Stimulated activated memory B cell treated with anti-CD40 and anti-IgM and Interleukin-4, amounts not matched to agents 10 μg/mL and 1 μg/mL and 100 μg/mL, for 72 hours (primary cell): ENCODE measurements around the gene ASCL2.
"Not testable (repeated sequence)": the region's sequence is repeated elsewhere in the genome, so short reads cannot be mapped to it uniquely, and the experiment has no call there.

Source experiments
- ATAC-seq: fragments of 150-1000 bp; cut with Tn5 transposase; 2 replicates; pipeline ENCODE4 v1.10.0; 2021
- H3K27ac Mint-ChIP-seq: one replicate; pipeline ENCODE4 v1.8.0; 2022; ENCODE audit warnings: mild to moderate bottlenecking, mixed read lengths
- H3K27me3 Mint-ChIP-seq: one replicate; pipeline ENCODE4 v1.8.0; 2022; ENCODE audit warnings: mixed read lengths
- H3K36me3 Mint-ChIP-seq: one replicate; pipeline ENCODE4 v1.8.0; 2022; ENCODE audit warnings: mixed read lengths
- H3K4me1 Mint-ChIP-seq: one replicate; pipeline ENCODE4 v1.8.0; 2022; ENCODE audit warnings: mixed read lengths
- H3K4me3 Mint-ChIP-seq: one replicate; pipeline ENCODE4 v1.8.0; 2022; ENCODE audit warnings: mild to moderate bottlenecking, moderate library complexity, mixed read lengths
- H3K9me3 Mint-ChIP-seq: one replicate; pipeline ENCODE4 v1.8.0; 2022; ENCODE audit warnings: mixed read lengths

The ASCL2 gene

DNA sequence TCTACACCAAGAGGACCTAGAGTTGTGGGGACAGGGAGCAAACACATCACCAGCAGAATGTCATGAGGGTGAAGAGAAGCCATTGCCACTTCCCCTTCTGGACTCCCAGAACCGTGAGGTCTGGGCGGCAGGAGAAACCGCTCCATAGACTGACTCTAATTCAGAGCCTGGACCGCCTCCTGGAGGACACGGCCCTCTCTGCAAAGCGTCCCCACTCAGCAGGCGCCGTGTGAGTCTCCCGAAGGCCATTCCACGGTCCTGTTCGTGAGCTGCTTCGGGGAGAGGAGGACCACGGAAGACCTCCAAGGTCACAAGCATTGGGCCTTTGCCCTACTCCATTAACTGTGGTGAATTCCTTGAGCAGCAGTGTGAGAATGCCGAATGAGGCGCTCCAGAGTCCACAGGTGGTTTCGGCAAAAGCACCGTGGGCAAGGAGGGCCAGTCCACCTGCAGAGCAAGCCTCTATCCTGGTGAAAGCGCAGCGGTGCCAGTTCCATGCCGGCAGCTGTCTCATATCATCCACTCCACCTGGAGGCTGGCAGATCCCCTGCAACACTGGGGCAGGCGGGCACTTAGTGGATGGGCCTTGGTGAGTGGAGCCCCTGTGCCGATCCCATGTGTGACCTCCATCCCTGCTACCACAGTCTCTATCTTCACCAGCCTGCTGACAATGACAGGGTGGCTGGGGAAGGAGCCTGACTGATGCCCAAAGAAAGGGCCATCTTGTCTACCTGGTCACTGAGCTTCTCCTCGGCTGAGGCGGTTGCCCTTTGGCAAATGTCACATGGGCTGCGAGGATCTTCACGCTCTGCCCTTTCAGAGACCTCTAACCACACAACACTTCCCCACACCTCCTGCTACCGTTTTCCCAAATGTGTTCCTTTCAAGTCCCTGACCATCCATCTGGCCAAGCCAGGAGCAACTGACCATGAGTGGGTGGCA, 23.9 kb upstream of the ASCL2 start:
- Mint-ChIP-seq H3K27me3 (peaks cover 23% of the 10 kb centered on the region), H3K4me1 (peaks cover 1% of the 10 kb centered on the region), H3K4me3 (no peak overlapping the region), H3K27ac (no peak overlapping the region), H3K9me3 (no peaks in the 10 kb centered on the region), H3K36me3 (no peaks in the 10 kb centered on the region)
- ATAC-seq: no peak

DNA sequence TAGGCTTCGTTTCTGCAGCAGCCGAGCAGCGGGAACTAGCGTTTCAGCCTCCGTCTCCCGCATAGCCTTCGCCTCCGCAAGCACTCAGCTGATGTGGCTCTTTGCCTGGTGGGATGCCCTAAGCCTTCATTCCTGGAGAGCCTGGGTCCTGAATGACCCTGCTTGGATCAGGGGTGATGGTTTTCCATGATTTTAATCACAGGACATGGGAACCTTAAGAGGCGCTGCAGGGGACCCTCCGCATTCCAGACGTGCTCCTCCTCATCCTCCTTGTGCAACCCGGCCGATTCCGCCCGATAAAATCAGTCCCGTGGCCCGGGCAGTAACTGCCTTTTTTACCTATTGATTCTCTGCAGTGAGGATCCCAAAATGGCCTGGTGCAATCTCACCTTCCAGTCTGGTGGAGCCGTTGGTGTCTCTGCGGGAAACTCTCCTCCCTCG, 23.2 kb upstream of the ASCL2 start:
- H3K27ac Mint-ChIP-seq: no peak overlapping the region
- no peaks in the 10 kb centered on the region for H3K36me3 Mint-ChIP-seq
- H3K27me3 Mint-ChIP-seq: peaks cover 30% of the 10 kb centered on the region
- H3K9me3 Mint-ChIP-seq: no peaks in the 10 kb centered on the region
- no peak for ATAC-seq
- no peaks in the 10 kb centered on the region for H3K4me1 Mint-ChIP-seq
- no peak overlapping the region for H3K4me3 Mint-ChIP-seq

DNA sequence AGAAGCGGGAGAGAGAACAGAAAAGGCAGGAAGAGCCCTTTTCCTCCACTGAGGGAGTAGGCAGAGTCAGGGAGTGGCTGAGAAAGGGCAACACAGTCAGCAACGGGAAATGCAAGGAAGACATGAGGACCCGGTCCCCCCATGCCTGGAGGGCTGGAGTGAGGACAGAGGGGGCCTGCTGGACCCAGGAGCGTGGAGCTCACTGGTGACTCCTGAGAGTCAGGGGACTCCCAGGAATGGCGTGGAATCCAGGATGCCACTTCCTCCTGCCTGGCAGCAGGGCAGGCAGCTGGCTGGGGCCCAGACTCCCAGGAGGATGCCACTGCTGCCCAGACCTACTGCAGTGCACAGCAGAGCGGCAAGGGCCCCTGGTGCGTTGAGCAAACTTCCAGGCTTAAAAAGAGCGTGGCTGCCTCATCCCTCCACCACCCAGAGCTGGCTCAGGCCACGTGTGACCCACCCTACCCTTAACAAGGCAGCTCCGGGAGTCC, 20.0 kb upstream of the ASCL2 start:
- Mint-ChIP-seq H3K27me3 (peaks cover 58% of the 10 kb centered on the region), H3K4me1 (no peaks in the 10 kb centered on the region), H3K27ac (no peak overlapping the region), H3K9me3 (no peaks in the 10 kb centered on the region), H3K36me3 (no peaks in the 10 kb centered on the region), H3K4me3 (no peak overlapping the region)
- ATAC-seq: no peak

DNA sequence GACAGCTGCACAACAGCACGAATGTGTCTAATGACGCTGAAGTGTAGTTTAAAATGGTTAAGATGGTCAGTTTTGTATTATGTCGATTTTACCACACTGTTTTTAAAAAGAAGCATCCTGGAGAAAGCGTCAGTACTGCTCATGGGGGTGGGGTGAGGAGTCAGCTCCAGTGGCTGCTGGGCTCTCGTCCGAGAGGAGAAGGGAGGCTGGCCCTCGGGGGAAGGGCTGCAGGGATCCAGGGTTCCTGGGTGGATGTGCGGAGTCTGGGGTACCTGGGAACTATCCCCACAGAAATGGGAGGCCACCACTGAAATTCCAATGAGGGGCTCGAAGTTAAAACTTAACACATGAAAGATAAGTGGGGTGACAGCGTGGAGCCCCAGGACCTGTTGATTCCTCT, 19.5 kb upstream of the ASCL2 start:
- no peak for ATAC-seq
- H3K4me3 Mint-ChIP-seq: no peak overlapping the region
- no peaks in the 10 kb centered on the region for H3K4me1 Mint-ChIP-seq
- H3K9me3 Mint-ChIP-seq: no peaks in the 10 kb centered on the region
- H3K27me3 Mint-ChIP-seq: peaks cover 64% of the 10 kb centered on the region
- no peak overlapping the region for H3K27ac Mint-ChIP-seq
- H3K36me3 Mint-ChIP-seq: no peaks in the 10 kb centered on the region

DNA sequence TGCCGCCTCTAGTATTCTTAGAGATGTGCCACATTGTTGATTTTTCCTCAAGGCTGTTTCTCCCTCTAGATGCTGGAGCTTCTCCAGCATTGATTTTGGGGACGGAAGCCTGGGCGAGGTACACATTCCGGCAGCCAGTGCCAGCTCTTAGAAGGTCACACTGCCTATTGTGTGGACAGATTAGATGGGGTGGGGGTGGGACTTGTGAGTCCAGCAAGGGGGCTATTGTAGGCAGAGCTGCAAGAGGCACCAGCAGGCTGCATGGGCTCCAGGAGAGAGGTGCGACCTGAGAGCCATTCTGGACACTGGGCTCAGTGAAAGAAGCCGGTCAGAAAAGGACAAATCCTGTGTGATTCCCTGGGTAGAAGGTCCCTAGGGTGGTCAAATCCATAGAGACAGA, 19.0 kb upstream of the ASCL2 start:
- no peaks in the 10 kb centered on the region for H3K36me3 Mint-ChIP-seq
- no peak overlapping the region for H3K4me3 Mint-ChIP-seq
- H3K27me3 Mint-ChIP-seq: peaks cover 69% of the 10 kb centered on the region
- H3K27ac Mint-ChIP-seq: no peak overlapping the region
- no peaks in the 10 kb centered on the region for H3K9me3 Mint-ChIP-seq
- no peaks in the 10 kb centered on the region for H3K4me1 Mint-ChIP-seq
- no peak for ATAC-seq

DNA sequence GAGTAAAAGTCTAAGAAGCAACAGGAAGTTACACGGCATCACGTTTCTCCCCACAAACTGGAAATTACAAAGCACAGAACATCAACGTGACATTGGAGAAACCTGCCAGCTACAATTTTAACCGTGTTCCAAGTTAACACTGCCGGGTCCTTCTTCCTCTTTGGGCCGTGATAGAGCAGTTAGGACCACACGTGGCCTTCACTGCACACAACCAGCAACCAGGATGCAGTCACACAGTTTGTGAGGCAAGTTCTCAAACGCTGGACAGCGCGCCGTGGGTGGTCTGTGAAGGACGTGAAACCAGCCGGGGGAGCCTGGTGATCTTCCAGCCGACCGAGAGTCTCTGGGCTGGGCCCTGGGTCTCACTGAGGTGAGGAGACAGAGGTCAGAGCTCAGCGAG, 16.7 kb upstream of the ASCL2 start:
- no peaks in the 10 kb centered on the region for H3K4me1 Mint-ChIP-seq
- ATAC-seq: no peak
- peaks cover 64% of the 10 kb centered on the region for H3K27me3 Mint-ChIP-seq
- H3K27ac Mint-ChIP-seq: no peak overlapping the region
- no peak overlapping the region for H3K4me3 Mint-ChIP-seq
- H3K36me3 Mint-ChIP-seq: no peaks in the 10 kb centered on the region
- peaks cover 3% of the 10 kb centered on the region for H3K9me3 Mint-ChIP-seq

DNA sequence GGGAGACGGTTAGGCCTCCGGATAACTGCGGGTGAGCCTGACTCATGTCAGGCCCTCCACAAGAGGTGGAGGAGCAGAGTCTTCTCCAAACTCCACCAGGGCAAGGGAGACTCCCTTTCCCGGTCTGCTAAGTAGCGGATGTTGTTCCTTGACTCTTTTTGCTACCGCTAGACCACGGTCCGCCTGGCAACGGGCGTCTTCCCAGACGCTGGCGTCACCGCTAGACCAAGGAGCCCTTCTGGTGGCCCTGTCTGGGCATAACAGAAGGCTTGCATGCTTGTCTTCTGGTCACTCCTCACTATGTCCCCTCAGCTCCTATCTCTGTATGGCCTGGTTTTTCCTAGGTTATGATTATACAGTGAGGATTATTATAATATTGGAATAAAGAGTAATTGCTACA, 16.0 kb upstream of the ASCL2 start:
- not testable (repeated sequence) for H3K4me3 Mint-ChIP-seq, H3K27ac Mint-ChIP-seq, H3K4me1 Mint-ChIP-seq, ATAC-seq, H3K36me3 Mint-ChIP-seq, H3K9me3 Mint-ChIP-seq
- H3K27me3 Mint-ChIP-seq: peaks cover 62% of the 10 kb centered on the region

DNA sequence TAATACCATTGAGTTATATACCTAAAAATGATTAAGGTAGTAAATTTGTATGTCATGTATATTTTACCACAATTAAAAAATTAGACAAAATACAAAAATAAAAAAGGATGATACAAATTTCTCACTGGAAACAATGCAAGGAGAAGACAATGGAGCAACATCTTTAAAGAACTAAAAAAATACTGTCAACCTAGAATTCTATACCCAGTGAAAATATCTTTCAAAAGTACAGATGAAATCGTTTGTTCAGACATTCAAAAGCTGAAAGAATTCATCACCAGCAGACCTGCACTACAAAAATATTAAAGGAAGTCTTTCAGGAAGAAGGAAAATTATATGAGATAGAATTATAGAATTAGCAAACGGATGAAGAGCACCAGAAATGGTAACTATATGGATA, 9.8 kb upstream of the ASCL2 start:
- H3K27ac Mint-ChIP-seq: no peak overlapping the region
- peaks cover 44% of the 10 kb centered on the region for H3K27me3 Mint-ChIP-seq
- H3K36me3 Mint-ChIP-seq: peaks cover 5% of the 10 kb centered on the region
- ATAC-seq: no peak
- no peaks in the 10 kb centered on the region for H3K4me1 Mint-ChIP-seq
- peaks cover 8% of the 10 kb centered on the region for H3K9me3 Mint-ChIP-seq
- no peak overlapping the region for H3K4me3 Mint-ChIP-seq

DNA sequence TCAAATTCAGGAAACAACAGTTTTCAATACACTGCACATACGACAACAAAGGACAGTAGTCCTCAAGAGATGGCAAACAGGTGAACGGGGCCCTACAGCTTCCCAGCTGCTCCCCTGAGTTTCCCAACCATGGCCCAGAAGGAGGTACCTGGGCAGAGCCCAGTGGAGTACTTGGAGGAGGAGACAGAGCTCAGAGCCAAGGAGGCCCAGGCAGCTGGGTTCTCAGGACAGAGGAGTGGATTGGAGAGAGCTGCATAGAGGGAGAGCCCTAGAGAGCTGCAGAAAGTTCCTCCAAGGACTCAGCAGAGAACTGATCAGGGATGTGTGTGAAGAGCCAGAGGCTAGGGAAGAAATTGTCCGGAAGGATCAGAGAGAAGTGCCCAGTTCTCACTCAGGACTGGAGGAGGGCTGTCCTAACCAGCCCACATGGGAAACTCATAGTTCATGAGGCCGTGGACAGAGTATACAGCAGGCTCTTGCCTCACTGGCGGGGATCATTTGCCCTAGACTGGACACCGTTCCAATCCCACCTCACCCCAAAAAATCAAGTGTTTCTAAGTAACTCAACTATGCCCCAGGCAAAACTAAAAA, 7.6 kb upstream of the ASCL2 start:
- no peaks in the 10 kb centered on the region for H3K4me1 Mint-ChIP-seq
- ATAC-seq: no peak
- no peak overlapping the region for H3K27ac Mint-ChIP-seq
- H3K27me3 Mint-ChIP-seq: peaks cover 51% of the 10 kb centered on the region
- H3K36me3 Mint-ChIP-seq: peaks cover 5% of the 10 kb centered on the region
- H3K9me3 Mint-ChIP-seq: peaks cover 8% of the 10 kb centered on the region
- no peak overlapping the region for H3K4me3 Mint-ChIP-seq

DNA sequence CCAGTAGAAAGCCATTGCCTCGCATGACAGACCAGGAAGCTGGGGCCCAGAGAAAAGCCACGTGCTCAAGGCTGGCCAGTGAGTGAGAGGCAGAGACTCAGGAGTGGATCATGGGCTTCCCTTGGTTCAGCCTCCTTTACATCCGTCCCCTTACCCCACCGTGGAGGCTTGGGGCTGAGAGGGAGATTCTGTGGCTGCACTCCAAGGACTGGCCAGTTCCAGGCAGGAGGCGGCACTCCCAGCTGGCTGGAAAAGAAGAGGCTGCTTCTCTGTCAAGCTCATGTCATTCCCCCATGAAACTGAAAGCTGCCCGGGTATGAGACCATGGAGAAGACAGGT, 6.6 kb upstream of the ASCL2 start:
- Mint-ChIP-seq H3K9me3 (peaks cover 4% of the 10 kb centered on the region), H3K27me3 (peaks cover 62% of the 10 kb centered on the region), H3K36me3 (peaks cover 5% of the 10 kb centered on the region), H3K4me3 (no peak overlapping the region), H3K4me1 (no peaks in the 10 kb centered on the region), H3K27ac (no peak overlapping the region)
- no peak for ATAC-seq

DNA sequence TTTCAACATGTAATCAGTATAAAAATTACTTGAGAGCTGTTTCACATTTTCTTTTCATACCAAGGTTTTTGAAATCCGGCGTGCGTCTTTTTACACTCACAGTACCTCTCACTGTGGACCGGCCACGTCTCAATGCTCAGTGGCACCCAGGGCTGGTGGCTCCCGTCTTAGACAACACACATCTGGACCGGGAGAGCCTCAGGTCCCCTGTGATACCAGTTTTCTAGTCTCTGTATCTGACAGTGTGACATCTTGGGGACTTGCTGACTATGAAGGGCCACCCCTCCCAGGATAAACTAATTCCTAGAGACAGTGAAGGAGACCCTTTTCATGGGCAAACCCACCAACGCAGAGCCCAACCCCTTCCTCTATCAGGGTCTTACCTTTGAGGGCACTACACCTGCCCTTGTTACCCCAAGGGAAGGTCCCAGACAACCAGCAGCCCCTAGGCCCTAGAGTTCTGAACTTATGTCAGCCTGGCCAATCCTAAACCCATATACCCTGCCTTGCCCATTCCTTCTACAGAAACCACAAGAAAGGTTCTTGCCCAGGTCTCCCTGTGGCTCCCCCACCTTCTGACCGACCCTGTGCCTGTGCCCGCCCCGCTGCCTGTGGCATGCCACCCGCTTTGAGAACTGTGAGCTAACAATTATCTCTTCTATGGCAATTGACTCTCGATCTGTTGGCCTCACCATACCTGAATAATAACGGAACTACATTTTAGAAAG, 6.1 kb upstream of the ASCL2 start:
- ATAC-seq: no peak
- H3K36me3 Mint-ChIP-seq: peaks cover 5% of the 10 kb centered on the region
- no peak overlapping the region for H3K4me3 Mint-ChIP-seq
- H3K27me3 Mint-ChIP-seq: peaks cover 67% of the 10 kb centered on the region
- H3K9me3 Mint-ChIP-seq: peaks cover 4% of the 10 kb centered on the region
- peaks cover 4% of the 10 kb centered on the region for H3K4me1 Mint-ChIP-seq
- no peak overlapping the region for H3K27ac Mint-ChIP-seq

DNA sequence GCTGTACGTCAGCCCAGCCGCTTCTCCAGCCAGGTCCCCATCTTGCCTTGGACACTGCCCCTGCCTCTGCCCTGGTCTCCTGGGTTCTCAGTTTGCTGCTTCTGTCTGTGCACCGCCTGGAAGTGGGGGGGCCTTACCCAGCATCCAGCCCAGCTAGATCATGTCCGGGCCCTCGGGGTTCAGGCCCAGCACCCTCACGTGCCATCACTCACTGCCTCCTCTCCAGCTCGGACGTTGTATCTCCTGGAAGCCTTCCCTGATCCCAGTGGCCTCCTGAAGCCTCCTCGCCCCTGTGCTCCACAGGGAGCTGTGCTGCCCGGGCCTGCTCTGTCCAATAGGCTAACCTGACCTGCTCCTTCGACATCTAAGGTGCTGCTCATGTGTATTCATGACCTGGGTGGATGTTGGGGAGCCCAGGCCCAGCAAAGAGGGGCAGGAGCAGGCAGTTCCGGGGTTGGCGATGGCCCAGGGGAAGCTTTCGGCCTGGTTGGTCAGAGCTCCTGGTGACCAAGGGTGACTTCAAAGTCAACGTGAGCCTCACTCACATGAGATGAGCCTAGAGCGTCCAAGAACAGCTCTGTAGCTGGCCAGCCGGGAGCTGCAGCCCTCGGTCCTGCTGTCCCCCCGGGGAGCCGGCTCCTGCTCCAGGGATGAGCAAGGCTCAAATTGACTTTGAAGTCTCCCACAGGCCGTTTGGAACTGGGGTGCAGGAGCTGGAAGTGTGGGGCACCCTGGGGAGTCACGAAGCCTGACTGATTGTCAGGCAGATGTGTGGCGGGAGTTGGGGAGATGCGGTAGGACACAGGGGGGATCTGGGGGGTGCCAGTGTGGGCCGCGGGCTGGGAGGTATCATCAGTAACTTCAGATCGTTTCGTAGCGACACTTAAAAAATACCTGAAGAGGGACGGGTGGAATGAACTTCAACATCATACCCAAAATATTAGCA, 5.2 kb upstream of the ASCL2 start:
- peaks cover 8% of the 10 kb centered on the region for H3K4me1 Mint-ChIP-seq
- H3K4me3 Mint-ChIP-seq: no peak overlapping the region
- no peak overlapping the region for H3K27ac Mint-ChIP-seq
- H3K36me3 Mint-ChIP-seq: peaks cover 5% of the 10 kb centered on the region
- peaks cover 4% of the 10 kb centered on the region for H3K9me3 Mint-ChIP-seq
- ATAC-seq: no peak
- peaks cover 76% of the 10 kb centered on the region for H3K27me3 Mint-ChIP-seq

DNA sequence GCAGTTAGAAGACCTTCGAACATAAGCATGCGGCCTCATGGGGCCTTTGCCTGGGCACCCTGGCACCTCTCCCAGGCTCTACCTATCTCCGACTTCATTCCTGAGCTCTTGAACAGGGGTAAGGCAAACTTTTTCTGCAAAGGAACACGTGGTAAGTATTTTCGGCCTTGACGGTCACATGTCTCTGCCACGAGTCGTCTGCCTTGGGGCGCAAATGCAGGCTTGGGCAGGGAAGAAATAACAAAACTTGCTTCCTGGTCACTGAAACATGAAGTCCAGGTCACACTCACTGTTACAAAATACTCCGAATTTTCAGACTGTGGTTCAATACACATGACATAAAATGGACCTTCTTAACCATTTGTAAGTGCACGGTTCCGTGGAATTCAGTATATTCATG, 3.4 kb upstream of the ASCL2 start:
- H3K27me3 Mint-ChIP-seq: peaks cover 80% of the 10 kb centered on the region
- no peak overlapping the region for H3K4me3 Mint-ChIP-seq
- no peaks in the 10 kb centered on the region for H3K36me3 Mint-ChIP-seq
- H3K4me1 Mint-ChIP-seq: peaks cover 11% of the 10 kb centered on the region
- H3K27ac Mint-ChIP-seq: no peak overlapping the region
- no peaks in the 10 kb centered on the region for H3K9me3 Mint-ChIP-seq
- ATAC-seq: no peak

DNA sequence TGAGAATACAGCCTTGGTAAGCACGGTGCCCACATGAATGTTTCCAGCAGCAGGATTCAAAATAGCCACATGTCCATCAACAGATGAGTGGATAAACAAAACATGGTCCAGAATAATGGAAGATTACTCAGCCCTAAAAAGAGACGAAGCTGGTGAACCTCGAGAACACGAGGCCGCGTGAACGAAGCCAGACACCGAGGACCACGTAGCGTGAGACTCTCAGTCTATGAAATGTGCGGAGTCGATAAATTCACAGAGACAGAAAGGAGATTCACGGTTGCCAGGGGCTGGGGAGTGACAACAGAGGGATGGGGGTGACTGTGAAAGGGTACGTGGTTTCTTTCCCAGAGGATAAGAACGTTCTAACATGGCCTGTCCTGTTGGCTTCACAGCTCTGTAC, 2.9 kb upstream of the ASCL2 start:
- Mint-ChIP-seq H3K27ac (no peak overlapping the region), H3K36me3 (no peaks in the 10 kb centered on the region), H3K4me1 (peaks cover 16% of the 10 kb centered on the region), H3K9me3 (no peaks in the 10 kb centered on the region), H3K27me3 (peaks cover 79% of the 10 kb centered on the region), H3K4me3 (no peak overlapping the region)
- no peak for ATAC-seq

DNA sequence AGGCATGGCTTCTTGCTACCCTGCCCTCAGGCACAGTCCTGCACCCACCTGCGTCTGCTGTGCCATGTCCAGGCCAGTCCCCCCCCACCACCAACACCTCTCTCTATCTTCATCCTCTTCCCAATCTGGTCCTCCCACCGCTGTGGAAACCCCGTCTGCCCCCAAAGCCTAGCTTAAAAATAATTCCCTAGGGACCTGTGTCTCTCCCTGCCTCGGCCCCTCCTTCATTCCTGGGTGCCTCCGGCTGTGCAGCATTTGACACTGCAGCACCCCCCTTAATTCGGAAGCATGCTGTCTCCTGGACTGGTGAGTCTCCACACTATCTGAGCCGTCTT, 2.5 kb upstream of the ASCL2 start:
- Mint-ChIP-seq H3K27ac (no peak overlapping the region), H3K27me3 (peaks cover 75% of the 10 kb centered on the region), H3K9me3 (no peaks in the 10 kb centered on the region), H3K4me1 (peaks cover 20% of the 10 kb centered on the region), H3K4me3 (no peak overlapping the region), H3K36me3 (no peaks in the 10 kb centered on the region)
- no peak for ATAC-seq
